ENCODE measurements around the gene MYO1D.

The MYO1D gene

DNA sequence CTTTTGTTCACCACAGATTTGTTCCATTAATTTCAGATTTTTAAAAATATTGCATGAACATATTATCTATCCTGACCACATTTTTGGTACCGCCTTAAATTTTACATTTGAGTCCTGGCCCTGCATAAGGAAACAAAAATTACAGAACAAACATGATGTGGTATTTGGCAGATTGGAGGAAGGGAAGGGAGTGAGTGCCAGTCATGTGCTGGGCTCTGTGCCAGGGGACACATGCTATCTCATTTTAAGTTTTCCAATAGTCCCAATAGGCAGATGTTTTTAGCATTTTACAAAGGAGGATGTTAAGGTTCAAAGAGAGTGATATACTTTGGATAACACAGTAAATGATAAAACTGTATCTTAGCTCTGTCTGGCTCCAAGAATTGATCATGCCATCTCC, 205.0 kb downstream of the MYO1D start:
- H2AK5ac ChIP-seq (ENCODE audit: low read depth, low read length): no peak overlapping the region
- H3K36me3 ChIP-seq (replicated peaks in 1 of 2; ENCODE audit: control insufficient read depth in 2 of 2, insufficient read depth in 2 of 2, low read length in 2 of 2): no peaks in the 10 kb centered on the region
- H3K4me1 ChIP-seq (ENCODE audit: control insufficient read depth in 2 of 2, insufficient read depth in 1 of 2, low read depth in 1 of 2, low read length in 2 of 2): no peaks in the 10 kb centered on the region
- H3K9ac ChIP-seq (ENCODE audit: low read depth, low read length, poor library complexity): no peak overlapping the region
- no CpG with 5 or more reads among the region's 1 CpG for WGBS, 2 donors (ENCODE audit: extremely low coverage in 2 of 2, insufficient read length in 2 of 2, insufficient replicate concordance in 1 of 2)
- no peak overlapping the region for H3K4me2 ChIP-seq (ENCODE audit: insufficient read depth, low read length, poor library complexity, severe bottlenecking)
- H3K4ac ChIP-seq (ENCODE audit: low read length): no peak overlapping the region
- no peak overlapping the region for H2AFZ ChIP-seq (ENCODE audit: low read length)
- DNase-seq (ENCODE audit: low spot score): no peak
- H4K8ac ChIP-seq (ENCODE audit: low read depth, low read length): no peak overlapping the region
- H3K14ac ChIP-seq (ENCODE audit: low read length): no peak overlapping the region
- H3K23ac ChIP-seq (ENCODE audit: low read depth, low read length, poor library complexity): no peak overlapping the region
- no peak overlapping the region for H2BK15ac ChIP-seq (ENCODE audit: low read length)
- H3K4me3 ChIP-seq (ENCODE audit: low read length in 2 of 2): no peak overlapping the region
- no peaks in the 10 kb centered on the region for H3K9me3 ChIP-seq (replicated peaks in 1 of 2; ENCODE audit: control insufficient read depth in 2 of 2, insufficient read depth in 1 of 2, low read depth in 1 of 2, low read length in 2 of 2)
- H3K27me3 ChIP-seq (ENCODE audit: control insufficient read depth in 3 of 3, insufficient read depth in 3 of 3, low read depth in 1 of 3, low read length in 3 of 3): no peaks in the 10 kb centered on the region
- H2BK120ac ChIP-seq (ENCODE audit: low read depth, low read length): no peak overlapping the region
- no peak overlapping the region for H3K27ac ChIP-seq (replicated peaks; ENCODE audit: low read length)
- no peaks in the 10 kb centered on the region for H3K79me1 ChIP-seq (ENCODE audit: low read depth, low read length)
- no peak overlapping the region for H3K18ac ChIP-seq (ENCODE audit: low read length)
- no peak overlapping the region for H2BK5ac ChIP-seq (ENCODE audit: low read length)
- no peak overlapping the region for H2BK12ac ChIP-seq (ENCODE audit: low read length)
- no peak overlapping the region for H4K91ac ChIP-seq (ENCODE audit: low read depth, low read length, poor library complexity)

DNA sequence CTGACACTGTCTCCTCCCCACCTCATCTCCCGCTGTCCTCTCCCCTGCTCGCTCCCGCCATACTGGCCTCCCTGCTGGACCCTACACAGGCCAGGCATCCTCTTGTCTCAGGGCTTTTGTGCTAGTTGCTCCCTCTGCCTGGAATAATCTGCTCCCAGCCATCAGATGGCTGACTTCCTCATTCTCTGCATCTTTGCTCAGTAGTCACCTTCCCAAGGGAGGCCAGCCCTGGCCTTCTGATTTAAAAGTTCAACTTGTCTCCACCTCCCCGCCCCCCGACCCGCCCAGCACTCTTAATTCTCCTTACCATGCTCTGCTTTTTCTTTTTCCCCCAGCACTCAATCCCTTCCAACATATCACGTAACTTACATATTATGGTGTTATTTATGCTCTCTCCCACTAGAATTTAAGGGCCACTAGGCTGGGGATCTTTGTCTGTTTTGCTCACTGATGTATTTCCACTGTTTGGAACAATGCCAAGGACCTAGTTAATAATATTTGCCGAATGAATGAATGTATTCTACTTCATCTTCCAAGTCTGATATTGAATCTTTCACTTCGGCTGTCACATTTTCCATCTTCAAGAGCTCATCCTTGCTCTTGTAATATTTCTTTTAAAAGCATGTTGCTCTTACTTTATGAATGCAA, 211.9 kb downstream of the MYO1D start:
- Histone ChIP-seq H3K4me2 (ENCODE audit: insufficient read depth, low read length, poor library complexity, severe bottlenecking) (no peak overlapping the region), H2AK5ac (ENCODE audit: low read depth, low read length) (no peak overlapping the region), H2BK5ac (ENCODE audit: low read length) (no peak overlapping the region), H3K4ac (ENCODE audit: low read length) (no peak overlapping the region), H2BK12ac (ENCODE audit: low read length) (no peak overlapping the region), H3K14ac (ENCODE audit: low read length) (no peak overlapping the region), H2AFZ (ENCODE audit: low read length) (no peak overlapping the region), H3K9ac (ENCODE audit: low read depth, low read length, poor library complexity) (no peak overlapping the region), H4K8ac (ENCODE audit: low read depth, low read length) (no peak overlapping the region), H3K36me3 (replicated peaks in 1 of 2; ENCODE audit: control insufficient read depth in 2 of 2, insufficient read depth in 2 of 2, low read length in 2 of 2) (no peaks in the 10 kb centered on the region), H3K79me1 (ENCODE audit: low read depth, low read length) (no peaks in the 10 kb centered on the region), H4K91ac (ENCODE audit: low read depth, low read length, poor library complexity) (no peak overlapping the region), H3K4me1 (ENCODE audit: control insufficient read depth in 2 of 2, insufficient read depth in 1 of 2, low read depth in 1 of 2, low read length in 2 of 2) (no peaks in the 10 kb centered on the region), H3K9me3 (replicated peaks in 1 of 2; ENCODE audit: control insufficient read depth in 2 of 2, insufficient read depth in 1 of 2, low read depth in 1 of 2, low read length in 2 of 2) (no peaks in the 10 kb centered on the region), H2BK15ac (ENCODE audit: low read length) (no peak overlapping the region), H3K4me3 (ENCODE audit: low read length in 2 of 2) (no peak overlapping the region), H3K27me3 (ENCODE audit: control insufficient read depth in 3 of 3, insufficient read depth in 3 of 3, low read depth in 1 of 3, low read length in 3 of 3) (peaks cover 0 to 5% (median 0%) of the 10 kb centered on the region in 3 experiments), H3K27ac (replicated peaks; ENCODE audit: low read length) (no peak overlapping the region), H2BK120ac (ENCODE audit: low read depth, low read length) (no peak overlapping the region), H3K18ac (ENCODE audit: low read length) (no peak overlapping the region), H3K23ac (ENCODE audit: low read depth, low read length, poor library complexity) (no peak overlapping the region)
- no peak for DNase-seq (ENCODE audit: low spot score)
- no CpG with 5 or more reads among the region's 9 CpGs for WGBS, 2 donors (ENCODE audit: extremely low coverage in 2 of 2, insufficient read length in 2 of 2, insufficient replicate concordance in 1 of 2)

DNA sequence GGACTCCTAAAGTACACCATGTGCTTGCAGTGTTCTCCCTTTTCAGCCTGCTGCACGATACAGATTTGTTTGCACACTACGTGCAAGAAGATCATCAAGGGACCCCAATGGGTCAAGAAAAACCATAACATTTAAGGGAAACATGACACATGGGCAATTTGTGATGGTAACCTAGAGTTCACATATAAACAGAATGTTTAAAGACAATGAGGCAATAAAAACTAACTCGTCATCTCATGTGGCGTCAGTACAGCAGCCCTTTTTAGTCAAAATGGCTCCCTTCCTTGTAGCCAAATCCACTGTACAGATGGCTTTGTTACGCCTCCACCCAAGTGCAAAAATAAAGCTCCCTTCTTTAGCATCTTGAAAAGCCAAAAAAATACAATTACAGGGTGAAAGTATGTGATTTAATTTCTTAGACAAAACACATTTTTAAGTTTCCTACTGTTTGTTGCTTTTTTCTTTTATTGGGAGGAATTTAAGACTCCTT, 216.4 kb downstream of the MYO1D start:
- H4K8ac ChIP-seq (ENCODE audit: low read depth, low read length): no peak overlapping the region
- no peak overlapping the region for H2AK5ac ChIP-seq (ENCODE audit: low read depth, low read length)
- H3K4me1 ChIP-seq (ENCODE audit: control insufficient read depth in 2 of 2, insufficient read depth in 1 of 2, low read depth in 1 of 2, low read length in 2 of 2): no peaks in the 10 kb centered on the region
- DNase-seq (ENCODE audit: low spot score): no peak
- no peak overlapping the region for H3K9ac ChIP-seq (ENCODE audit: low read depth, low read length, poor library complexity)
- H4K91ac ChIP-seq (ENCODE audit: low read depth, low read length, poor library complexity): no peak overlapping the region
- H3K79me1 ChIP-seq (ENCODE audit: low read depth, low read length): no peaks in the 10 kb centered on the region
- H2AFZ ChIP-seq (ENCODE audit: low read length): no peak overlapping the region
- H3K14ac ChIP-seq (ENCODE audit: low read length): no peak overlapping the region
- H2BK15ac ChIP-seq (ENCODE audit: low read length): no peak overlapping the region
- H3K27me3 ChIP-seq (ENCODE audit: control insufficient read depth in 3 of 3, insufficient read depth in 3 of 3, low read depth in 1 of 3, low read length in 3 of 3): peaks cover 0 to 5% (median 0%) of the 10 kb centered on the region in 3 experiments
- no CpG with 5 or more reads among the region's 5 CpGs for WGBS, 2 donors (ENCODE audit: extremely low coverage in 2 of 2, insufficient read length in 2 of 2, insufficient replicate concordance in 1 of 2)
- H3K4me2 ChIP-seq (ENCODE audit: insufficient read depth, low read length, poor library complexity, severe bottlenecking): no peak overlapping the region
- no peak overlapping the region for H2BK12ac ChIP-seq (ENCODE audit: low read length)
- no peak overlapping the region for H2BK120ac ChIP-seq (ENCODE audit: low read depth, low read length)
- no peaks in the 10 kb centered on the region for H3K36me3 ChIP-seq (replicated peaks in 1 of 2; ENCODE audit: control insufficient read depth in 2 of 2, insufficient read depth in 2 of 2, low read length in 2 of 2)
- no peak overlapping the region for H2BK5ac ChIP-seq (ENCODE audit: low read length)
- no peak overlapping the region for H3K23ac ChIP-seq (ENCODE audit: low read depth, low read length, poor library complexity)
- no peak overlapping the region for H3K18ac ChIP-seq (ENCODE audit: low read length)
- no peak overlapping the region for H3K4me3 ChIP-seq (ENCODE audit: low read length in 2 of 2)
- H3K4ac ChIP-seq (ENCODE audit: low read length): no peak overlapping the region
- H3K9me3 ChIP-seq (replicated peaks in 1 of 2; ENCODE audit: control insufficient read depth in 2 of 2, insufficient read depth in 1 of 2, low read depth in 1 of 2, low read length in 2 of 2): no peaks in the 10 kb centered on the region
- H3K27ac ChIP-seq (replicated peaks; ENCODE audit: low read length): no peak overlapping the region

DNA sequence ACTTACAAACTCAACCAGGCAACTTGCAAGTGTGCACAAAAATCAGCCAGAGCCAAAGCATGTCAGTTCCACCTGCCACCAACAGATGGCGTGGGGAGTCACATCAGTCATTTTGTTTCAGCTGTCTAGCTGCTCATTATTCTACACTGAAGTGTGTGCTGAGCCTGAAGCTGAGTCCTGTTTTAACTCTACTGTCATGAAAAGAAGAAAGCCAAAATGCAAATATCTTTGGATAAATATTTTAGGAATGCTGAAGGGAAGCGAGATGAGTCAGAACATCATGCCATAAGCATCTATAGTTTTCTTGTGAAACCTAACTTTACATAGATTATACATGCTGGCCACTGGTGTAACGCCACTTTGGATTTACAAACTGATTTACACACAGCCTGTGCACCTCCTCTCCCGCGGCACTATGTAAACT, 217.5 kb downstream of the MYO1D start:
- Histone ChIP-seq H2AK5ac (ENCODE audit: low read depth, low read length) (no peak overlapping the region), H2BK12ac (ENCODE audit: low read length) (no peak overlapping the region), H3K4me2 (ENCODE audit: insufficient read depth, low read length, poor library complexity, severe bottlenecking) (no peak overlapping the region), H3K36me3 (replicated peaks in 1 of 2; ENCODE audit: control insufficient read depth in 2 of 2, insufficient read depth in 2 of 2, low read length in 2 of 2) (no peaks in the 10 kb centered on the region), H3K14ac (ENCODE audit: low read length) (no peak overlapping the region), H2BK5ac (ENCODE audit: low read length) (no peak overlapping the region), H3K79me1 (ENCODE audit: low read depth, low read length) (no peaks in the 10 kb centered on the region), H4K8ac (ENCODE audit: low read depth, low read length) (no peak overlapping the region), H3K4me3 (ENCODE audit: low read length in 2 of 2) (no peak overlapping the region), H3K27me3 (ENCODE audit: control insufficient read depth in 3 of 3, insufficient read depth in 3 of 3, low read depth in 1 of 3, low read length in 3 of 3) (no peaks in the 10 kb centered on the region), H3K23ac (ENCODE audit: low read depth, low read length, poor library complexity) (no peak overlapping the region), H3K4me1 (ENCODE audit: control insufficient read depth in 2 of 2, insufficient read depth in 1 of 2, low read depth in 1 of 2, low read length in 2 of 2) (peaks cover 0 to under 1% of the 10 kb centered on the region in 2 donors), H4K91ac (ENCODE audit: low read depth, low read length, poor library complexity) (no peak overlapping the region), H2AFZ (ENCODE audit: low read length) (peak overlapping the region; percentile 21), H2BK15ac (ENCODE audit: low read length) (no peak overlapping the region), H3K4ac (ENCODE audit: low read length) (no peak overlapping the region), H3K9ac (ENCODE audit: low read depth, low read length, poor library complexity) (no peak overlapping the region), H3K18ac (ENCODE audit: low read length) (no peak overlapping the region), H2BK120ac (ENCODE audit: low read depth, low read length) (no peak overlapping the region), H3K27ac (replicated peaks; ENCODE audit: low read length) (no peak overlapping the region), H3K9me3 (replicated peaks in 1 of 2; ENCODE audit: control insufficient read depth in 2 of 2, insufficient read depth in 1 of 2, low read depth in 1 of 2, low read length in 2 of 2) (no peaks in the 10 kb centered on the region)
- WGBS, 2 donors (ENCODE audit: extremely low coverage in 2 of 2, insufficient read length in 2 of 2, insufficient replicate concordance in 1 of 2): no CpG with 5 or more reads among the region's 5 CpGs
- DNase-seq (ENCODE audit: low spot score): peak; percentile 70
